ENCODE measurements around the gene NFYC.

NFYC gene

GRCh38 chr1:40739455-40740008 is 48.0 kb downstream of the NFYC start:
- CTCF ChIA-PET = interaction anchor here (0.9 to 4.8 kb wide), 4 partner anchors 17 to 213 kb away, joined by 3 to 19 read pairs (median 4); no protein-coding TSS in a partner anchor
- no peak for TF ChIP-seq CTCF (IDR thresholded peaks at IDR 0.05; ENCODE audit: control extremely low read depth, extremely low read depth, low read depth, missing control alignments)
- POLR2A ChIA-PET = interaction anchor here (0.6 kb wide), 1 partner anchor 14 kb away, joined by 3 read pairs; no protein-coding TSS in a partner anchor
- DNase-seq (ENCODE audit: extremely low spot score) = no peak

- TF ChIP-seq CTCF (IDR thresholded peaks at IDR 0.05; ENCODE audit: control extremely low read depth, extremely low read depth, low read depth, missing control alignments) = no peak
- CTCF ChIA-PET = interaction anchor here (0.9 to 4.8 kb wide), 6 partner anchors 11 to 212 kb away, joined by 3 to 19 read pairs (median 4); no protein-coding TSS in a partner anchor
- POLR2A ChIA-PET = no interaction called here
- DNase-seq (ENCODE audit: extremely low spot score) = no peak
Observed at GRCh38 chr1:40740039-40740996, 48.8 kb downstream of the NFYC start.

- CTCF ChIA-PET = interaction anchor here (1.0 to 4.8 kb wide), 5 partner anchors 11 to 212 kb away, joined by 3 to 19 read pairs (median 3); no protein-coding TSS in a partner anchor
- no peak for TF ChIP-seq CTCF (IDR thresholded peaks at IDR 0.05; ENCODE audit: control extremely low read depth, extremely low read depth, low read depth, missing control alignments)
- DNase-seq (ENCODE audit: extremely low spot score) = no peak
- POLR2A ChIA-PET = no interaction called here
Observed at GRCh38 chr1:40740997-40741736, 49.7 kb downstream of the NFYC start.

GRCh38 chr1:40742363-40743061 is 51.0 kb downstream of the NFYC start:
- ChIA-PET CTCF (interaction anchor here (1.0 to 4.8 kb wide), 3 partner anchors 12 to 31 kb away, joined by 3 to 19 read pairs (median 3); no protein-coding TSS in a partner anchor), POLR2A (no interaction called here)
- DNase-seq (ENCODE audit: extremely low spot score) = no peak
- TF ChIP-seq CTCF (IDR thresholded peaks at IDR 0.05; ENCODE audit: control extremely low read depth, extremely low read depth, low read depth, missing control alignments) = no peak

GRCh38 chr1:40743452-40743851 is 51.9 kb downstream of the NFYC start:
- ChIA-PET POLR2A (no interaction called here), CTCF (interaction anchor here (1.2 kb wide), 1 partner anchor 11 kb away, joined by 3 read pairs; no protein-coding TSS in a partner anchor)
- no peak for TF ChIP-seq CTCF (IDR thresholded peaks at IDR 0.05; ENCODE audit: control extremely low read depth, extremely low read depth, low read depth, missing control alignments)
- DNase-seq (ENCODE audit: extremely low spot score) = no peak

Data from GM10248 (cell line).